B cell (primary cell): ENCODE data around the gene AREL1. TPM values are rescaled to one million over a fixed set of nuclear protein-coding genes. Genes with fewer than 3 reads are reported as not detected.

ENCODE experiments used
- ATAC-seq: fragments of 200-7000 bp; cut with Tn5 transposase; one replicate; pipeline ENCODE4 v1.10.0; 2021; ENCODE audit warnings: low read depth, mild to moderate bottlenecking, moderate number of reproducible peaks, moderate library complexity
- CTCF ChIA-PET: fragments of 350-600 bp; sonication (Branson Sonifier 250); formaldehyde crosslinking; loops from one replicate; lab custom pipeline; 2021; ENCODE audit warnings: antibody characterized with exemption, inconsistent platforms; lab: Charles Lee
- POLR2A ChIA-PET: fragments of 350-600 bp; sonication (Branson Sonifier 250); formaldehyde crosslinking; loops from one replicate; lab custom pipeline; 2021; ENCODE audit warnings: antibody characterized with exemption; lab: Charles Lee
- DNase-seq: peaks from one replicate; pipeline ENCODE4 v3.0.0; 2013
- H2AFZ ChIP-seq: 2 replicates; pipeline ENCODE4 v1.6.1; 2012; ENCODE audit warnings: mild to moderate bottlenecking, low read depth, low read length; ENCODE audit not compliant: insufficient read depth, poor library complexity, severe bottlenecking
- H3K27ac ChIP-seq, 2 donors: 1 replicate in 1 of 2; 2 replicates in 1 of 2; pipeline ENCODE4 v1.5.1; 2012 to 2013; ENCODE audit warnings: low read length in 2 of 2, mild to moderate bottlenecking in 2 of 2, moderate library complexity in 1 of 2
- H3K27me3 ChIP-seq, 4 experiments: fragments of 200-600 bp in 1 of 4; sonication (generic) in 1 of 4; replicated peaks in 1 of 4; 1 replicate in 2 of 4; 2 replicates in 2 of 4; pipeline versions ENCODE4 v1.6.1 to v1.7.0; 2013 to 2016; ENCODE audit warnings: low read length in 3 of 4, mild to moderate bottlenecking in 2 of 4, mixed read lengths in 1 of 4, moderate library complexity in 1 of 4; ENCODE audit not compliant: insufficient read depth in 4 of 4, control insufficient read depth in 3 of 4; ENCODE audit errors: control extremely low read depth in 1 of 4
- H3K36me3 ChIP-seq, 2 experiments: replicated peaks in 1 of 2; 1 replicate in 1 of 2; 2 replicates in 1 of 2; pipeline versions ENCODE4 v1.6.1 to v1.7.1; 2013; ENCODE audit warnings: low read length in 1 of 2; ENCODE audit not compliant: insufficient read depth in 2 of 2, control insufficient read depth in 1 of 2; ENCODE audit errors: control extremely low read depth in 1 of 2, extremely low read depth in 1 of 2
- H3K4me1 ChIP-seq, 2 donors: fragments of 200-600 bp in 1 of 2; sonication (generic) in 1 of 2; 1 replicate in 1 of 2; 2 replicates in 1 of 2; pipeline versions ENCODE4 v1.5.1 to v1.6.1; 2013 to 2017; ENCODE audit warnings: low read length in 2 of 2; ENCODE audit not compliant: control insufficient read depth in 2 of 2, insufficient read depth in 2 of 2
- H3K4me2 ChIP-seq: replicated peaks from 2 replicates; pipeline ENCODE3; 2012; ENCODE audit warnings: mild to moderate bottlenecking, low read depth, low read length; ENCODE audit not compliant: poor library complexity, severe bottlenecking
- H3K4me3 ChIP-seq, 5 experiments: fragments of 200-600 bp in 1 of 5; sonication (generic) in 1 of 5; 1 replicate in 3 of 5; 2 replicates in 2 of 5; pipeline versions ENCODE4 v1.5.1 to v1.7.0; 2011 to 2016; ENCODE audit warnings: low read length in 4 of 5, mild to moderate bottlenecking in 4 of 5, low read depth in 2 of 5, control low read depth in 1 of 5, moderate library complexity in 1 of 5; ENCODE audit not compliant: insufficient read depth in 1 of 5; ENCODE audit errors: control extremely low read depth in 1 of 5, extremely low read depth in 1 of 5
- H3K79me2 ChIP-seq: fragments of 200-600 bp; sonication (generic); one replicate; pipeline ENCODE4 v1.6.0; 2016; ENCODE audit warnings: low read length; ENCODE audit not compliant: control insufficient read depth, insufficient read depth
- H3K9ac ChIP-seq: fragments of 200-600 bp; sonication (generic); 2 replicates; pipeline ENCODE4 v1.6.1; 2017; ENCODE audit warnings: mild to moderate bottlenecking, low read length, moderate library complexity
- H3K9me3 ChIP-seq, 3 donors: one replicate each; pipeline versions ENCODE4 v1.6.1 to v1.7.1; 2013; ENCODE audit warnings: low read length in 2 of 3; ENCODE audit not compliant: control insufficient read depth in 2 of 3, insufficient read depth in 1 of 3; ENCODE audit errors: control extremely low read depth in 1 of 3
- H4K20me1 ChIP-seq: 2 replicates; pipeline ENCODE4 v1.6.0; 2012; ENCODE audit warnings: mild to moderate bottlenecking, low read length; ENCODE audit not compliant: insufficient read depth, control insufficient read depth, poor library complexity, severe bottlenecking
- H3K27ac Mint-ChIP-seq: one replicate; pipeline ENCODE4 v1.8.0; 2021; ENCODE audit warnings: mixed read lengths
- H3K27me3 Mint-ChIP-seq: one replicate; pipeline ENCODE4 v1.8.0; 2021; ENCODE audit warnings: mixed read lengths
- H3K4me1 Mint-ChIP-seq: one replicate; pipeline ENCODE4 v1.8.0; 2021; ENCODE audit warnings: mixed read lengths
- H3K4me3 Mint-ChIP-seq: one replicate; pipeline ENCODE4 v1.8.0; 2021; ENCODE audit warnings: mixed read lengths
- H3K9me3 Mint-ChIP-seq: one replicate; pipeline ENCODE4 v1.8.0; 2022; ENCODE audit warnings: mixed read lengths; ENCODE audit not compliant: insufficient read depth
- EZH2 ChIP-seq: IDR thresholded peaks from 2 replicates; pipeline ENCODE4 v1.6.1; 2012; ENCODE audit warnings: borderline replicate concordance, low read depth, mild to moderate bottlenecking, moderate library complexity, low read length; ENCODE audit not compliant: insufficient read depth, poor library complexity, severe bottlenecking
- WGBS: methylation state at CpG from one replicate; pipeline ENCODE4 v1.1.5; 2013; ENCODE audit warnings: missing lambda C conversion rate; ENCODE audit not compliant: insufficient coverage; 5-methylcytosine and 5-hydroxymethylcytosine counted together
- intact Hi-C: fragments of 100-400 bp; cut with micrococcal nuclease; formaldehyde crosslinking; loops from one replicate; pipeline ENCODE4 v1.10.0; 2022
- polyA plus RNA-seq: library from polyadenylated mRNA; depleted of rRNA; stranded (reverse); fragments of >200 nt; gene quantifications from 2 replicates; pipeline ENCODE4 v1.2.3, GENCODE V29; 2012
- total RNA-seq, 2 donors: library from RNA; stranded (reverse); fragments of 120-200 nt in 1 of 2; gene quantifications; 1 replicate in 1 of 2; 2 replicates in 1 of 2; pipeline versions ENCODE4 v1.2.3 to v1.2.4, GENCODE V29; 2013 to 2022
- TF ChIP-seq, protein P1 (sequence below): fragments of 200-600 bp; IDR thresholded peaks from one replicate; pipeline ENCODE4 v1.8.0; 2022; ENCODE audit warnings: antibody characterized with exemption, mild to moderate bottlenecking

The AREL1 gene
- total and polyA plus RNA-seq, 2 donors (not counting 1 experiment from before 2014, with no cell fraction given) = 19.2 to 39.4 TPM

DNA sequence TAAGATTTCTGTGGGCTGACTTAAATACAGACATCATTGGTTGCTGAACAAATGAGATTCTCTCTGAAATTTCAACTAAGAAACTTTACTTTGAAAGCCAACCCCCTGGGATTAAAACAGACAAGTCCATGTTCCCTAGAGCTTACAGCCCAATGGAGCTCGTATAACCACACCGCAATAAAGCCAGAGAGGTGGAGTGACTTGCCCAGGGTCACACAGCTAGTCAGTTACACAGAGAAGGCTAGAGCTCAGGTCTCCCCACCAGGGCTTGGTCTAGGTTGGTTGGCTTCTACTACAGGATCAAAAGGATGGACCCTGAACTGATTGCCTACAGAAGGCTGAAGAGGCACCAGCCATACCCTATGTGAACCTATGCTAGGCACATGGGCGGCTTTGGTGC is 92.0 kb downstream of the AREL1 start:
- Histone ChIP-seq H3K9ac (no peak overlapping the region), H3K27ac (no peak overlapping the region), H3K4me2 (no peak overlapping the region), H3K9me3 (no peaks in the 10 kb centered on the region), H3K36me3 (no peaks in the 10 kb centered on the region), H3K79me2 (no peaks in the 10 kb centered on the region), H3K4me1 (peaks cover 21 to 22% of the 10 kb centered on the region in 2 donors), H3K4me3 (no peak overlapping the region), H2AFZ (no peak overlapping the region), H3K27me3 (peaks cover 0 to 3% (median 0%) of the 10 kb centered on the region in 4 experiments), H4K20me1 (no peaks in the 10 kb centered on the region)
- Mint-ChIP-seq H3K9me3 (no peaks in the 10 kb centered on the region), H3K4me1 (peaks cover 32% of the 10 kb centered on the region), H3K27me3 (peaks cover 3% of the 10 kb centered on the region), H3K4me3 (no peak overlapping the region), H3K27ac (no peak overlapping the region)
- intact Hi-C loops = no loop called here
- no peak for DNase-seq
- POLR2A ChIA-PET = no interaction called here
- no peak for ATAC-seq
- TF ChIP-seq EZH2 = no peak
- TF ChIP-seq, protein P1, sequence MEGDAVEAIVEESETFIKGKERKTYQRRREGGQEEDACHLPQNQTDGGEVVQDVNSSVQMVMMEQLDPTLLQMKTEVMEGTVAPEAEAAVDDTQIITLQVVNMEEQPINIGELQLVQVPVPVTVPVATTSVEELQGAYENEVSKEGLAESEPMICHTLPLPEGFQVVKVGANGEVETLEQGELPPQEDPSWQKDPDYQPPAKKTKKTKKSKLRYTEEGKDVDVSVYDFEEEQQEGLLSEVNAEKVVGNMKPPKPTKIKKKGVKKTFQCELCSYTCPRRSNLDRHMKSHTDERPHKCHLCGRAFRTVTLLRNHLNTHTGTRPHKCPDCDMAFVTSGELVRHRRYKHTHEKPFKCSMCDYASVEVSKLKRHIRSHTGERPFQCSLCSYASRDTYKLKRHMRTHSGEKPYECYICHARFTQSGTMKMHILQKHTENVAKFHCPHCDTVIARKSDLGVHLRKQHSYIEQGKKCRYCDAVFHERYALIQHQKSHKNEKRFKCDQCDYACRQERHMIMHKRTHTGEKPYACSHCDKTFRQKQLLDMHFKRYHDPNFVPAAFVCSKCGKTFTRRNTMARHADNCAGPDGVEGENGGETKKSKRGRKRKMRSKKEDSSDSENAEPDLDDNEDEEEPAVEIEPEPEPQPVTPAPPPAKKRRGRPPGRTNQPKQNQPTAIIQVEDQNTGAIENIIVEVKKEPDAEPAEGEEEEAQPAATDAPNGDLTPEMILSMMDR = no peak
- WGBS = 75% methylated on average over 3 of the region's 3 CpGs
- CTCF ChIA-PET = interaction anchor here (1.1 to 1.8 kb wide), 2 partner anchors 9 to 11 kb away, joined by 4 to 9 read pairs; partner anchors contain the start of gene LTBP2

DNA sequence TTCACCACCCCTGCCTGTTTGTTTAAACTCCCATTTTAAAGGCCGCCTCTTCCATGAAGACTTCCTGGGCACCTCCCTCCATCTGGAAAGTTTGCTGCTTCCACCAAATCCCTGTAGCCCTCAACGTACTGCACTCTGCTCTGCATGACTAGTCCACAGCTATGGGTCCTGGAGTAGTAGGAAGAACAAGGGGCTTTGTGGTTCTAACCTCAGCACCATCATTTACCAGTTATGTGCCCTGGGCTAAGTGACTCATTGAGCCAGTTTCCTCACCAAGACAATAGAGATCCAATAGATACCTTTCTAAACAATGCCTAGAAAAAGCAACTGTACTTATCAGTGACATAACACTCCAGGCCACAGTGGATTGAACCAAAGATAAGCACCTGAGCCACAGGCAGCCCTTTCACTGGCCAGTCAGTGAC is 92.4 kb downstream of the AREL1 start:
- H3K9me3 ChIP-seq = no peaks in the 10 kb centered on the region
- ChIA-PET POLR2A (no interaction called here), CTCF (interaction anchor here (1.1 to 1.8 kb wide), 2 partner anchors 8 to 11 kb away, joined by 4 to 9 read pairs; partner anchors contain the start of gene LTBP2)
- H3K27ac ChIP-seq = no peak overlapping the region
- no peaks in the 10 kb centered on the region for H3K79me2 ChIP-seq
- intact Hi-C loops = no loop called here
- Mint-ChIP-seq H3K27me3 (peaks cover 3% of the 10 kb centered on the region), H3K9me3 (no peaks in the 10 kb centered on the region), H3K4me1 (peaks cover 37% of the 10 kb centered on the region), H3K4me3 (no peak overlapping the region), H3K27ac (no peak overlapping the region)
- DNase-seq = no peak
- H4K20me1 ChIP-seq = no peaks in the 10 kb centered on the region
- no peak overlapping the region for H2AFZ ChIP-seq
- H3K36me3 ChIP-seq = no peaks in the 10 kb centered on the region
- peaks cover 0 to 3% (median 0%) of the 10 kb centered on the region in 4 experiments for H3K27me3 ChIP-seq
- H3K4me1 ChIP-seq = peaks cover 21 to 23% of the 10 kb centered on the region in 2 donors
- H3K4me3 ChIP-seq = no peak overlapping the region
- no peak for ATAC-seq
- 83% methylated on average over 1 of the region's 2 CpGs for WGBS
- H3K9ac ChIP-seq = no peak overlapping the region
- TF ChIP-seq EZH2 = no peak
- TF ChIP-seq, protein P1 = no peak
- H3K4me2 ChIP-seq = no peak overlapping the region
